Activated CD8-positive, alpha-beta memory T cell treated with anti-CD3 and anti-CD28 coated beads, Interleukin-2, amount 50 U/mL, for 4 hours (primary cell): ENCODE results near the gene MAPK14.

ENCODE experiments used
- DNase-seq: peaks from one replicate; pipeline ENCODE4 v3.0.0-alpha.2; 2020

MAPK14 gene

GRCh38 chr6:36104836-36105235 is 77.2 kb downstream of the MAPK14 start:
- DNase-seq, result no peak

- DNase-seq, result no peak
Measured at GRCh38 chr6:36109092-36109491, 81.5 kb downstream of the MAPK14 start.

- DNase-seq, result no peak
Measured at GRCh38 chr6:36110050-36110449, 82.4 kb downstream of the MAPK14 start.

- DNase-seq, result no peak
Measured at GRCh38 chr6:36110863-36111262, 83.3 kb downstream of the MAPK14 start.

- DNase-seq, result no peak
Measured at GRCh38 chr6:36111526-36111925, 83.9 kb downstream of the MAPK14 start.

- DNase-seq, result no peak
Measured at GRCh38 chr6:36113049-36113448, 85.4 kb downstream of the MAPK14 start.

GRCh38 chr6:36113703-36114102 is 86.1 kb downstream of the MAPK14 start:
- DNase-seq, result no peak

GRCh38 chr6:36114798-36115408 is 87.3 kb downstream of the MAPK14 start:
- DNase-seq, result no peak

- DNase-seq, result no peak
Measured at GRCh38 chr6:36115412-36115811, 87.8 kb downstream of the MAPK14 start.

- DNase-seq, result no peak
Measured at GRCh38 chr6:36116066-36116864, 88.7 kb downstream of the MAPK14 start.

- DNase-seq, result no peak
Measured at GRCh38 chr6:36116943-36117342, 89.3 kb downstream of the MAPK14 start.

GRCh38 chr6:36117658-36118549 is 90.3 kb downstream of the MAPK14 start:
- no peak for DNase-seq

GRCh38 chr6:36118550-36119107 is 91.0 kb downstream of the MAPK14 start:
- DNase-seq, result peak; percentile 76

- DNase-seq, result no peak
Measured at GRCh38 chr6:36119209-36119608, 91.6 kb downstream of the MAPK14 start.

- no peak for DNase-seq
Measured at GRCh38 chr6:36120018-36120417, 92.4 kb downstream of the MAPK14 start.

- DNase-seq, result peak; percentile 76
Measured at GRCh38 chr6:36120539-36120938, 92.9 kb downstream of the MAPK14 start.

- DNase-seq, result peak; percentile 62
Measured at GRCh38 chr6:36120979-36121786, 93.6 kb downstream of the MAPK14 start.

- no peak for DNase-seq
Measured at GRCh38 chr6:36121787-36122494, 94.3 kb downstream of the MAPK14 start.

GRCh38 chr6:36122495-36123269 is 95.1 kb downstream of the MAPK14 start:
- no peak for DNase-seq

- peak; percentile 88 for DNase-seq
Measured at GRCh38 chr6:36123270-36124139, 95.9 kb downstream of the MAPK14 start.
